Measurements from ENCODE around the gene CABLES2. TPM values are rescaled to one million over a fixed set of nuclear protein-coding genes. Genes with fewer than 3 reads are reported as not detected.
A peak's percentile ranks its signal among the peaks of the same experiment; 100 is the strongest.

Gene CABLES2
- total and polyA plus RNA-seq, 2 donors (not counting 3 experiments of a cell fraction or from before 2014, with no cell fraction given) = 7.8 to 9.9 TPM

DNA sequence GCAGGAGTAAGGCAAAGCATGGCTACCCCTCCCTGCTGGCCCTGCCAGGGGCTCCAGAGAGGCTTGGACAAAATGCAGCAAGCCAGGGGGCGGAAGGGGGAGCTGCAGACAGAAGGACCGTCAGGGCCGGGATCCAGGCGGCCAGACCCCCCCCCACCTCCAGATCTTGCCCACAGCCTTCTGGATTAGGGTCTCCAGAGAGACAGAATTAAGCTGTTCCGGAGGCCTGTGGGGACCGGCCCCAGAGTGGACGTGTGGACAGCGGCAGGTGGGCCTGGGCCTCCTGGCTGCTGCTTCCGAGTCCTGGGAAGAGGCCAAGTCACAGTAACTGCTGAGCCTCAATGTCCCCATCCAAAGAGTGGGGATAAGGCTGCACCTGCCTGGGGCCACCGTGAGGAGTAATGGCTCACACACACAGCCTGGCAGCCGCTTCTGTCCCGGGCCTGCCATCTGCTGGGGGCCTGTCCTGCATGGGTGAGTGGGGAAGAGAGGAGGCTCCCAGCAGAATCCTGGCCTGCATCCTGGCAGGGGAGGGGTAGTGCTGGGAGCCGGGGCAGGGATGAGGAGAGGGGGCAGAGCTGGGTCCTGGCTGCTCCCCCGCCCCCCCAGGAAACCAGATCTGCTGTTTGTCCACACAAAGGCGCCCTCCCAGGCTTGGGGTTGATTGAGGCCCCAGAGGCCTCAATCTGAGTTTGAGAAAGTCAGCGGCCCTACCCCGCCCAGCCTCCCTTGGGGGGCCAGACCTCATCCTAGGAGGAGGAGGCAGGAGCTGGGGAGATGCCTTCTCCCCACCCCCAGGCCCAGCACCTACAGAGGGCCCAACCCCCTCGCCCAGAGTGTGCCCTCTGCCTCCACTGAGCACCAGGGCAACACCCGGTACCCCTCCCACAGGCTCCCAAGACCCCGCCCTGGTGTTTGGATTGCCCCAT is 43.8 kb downstream of the CABLES2 start:
- peak overlapping the region; percentile 85 for H3K27ac ChIP-seq (ENCODE audit: insufficient read depth, low read depth, low read length)
- no peak overlapping the region for H3K4me2 ChIP-seq (ENCODE audit: insufficient read depth, low read length)
- dilution Hi-C loops (cut with MboI; ENCODE audit: extremely low pct_ligation_motif_present, low sequenced_read_pairs) = no loop called here
- H3K4me1 ChIP-seq (ENCODE audit: control insufficient read depth, extremely low read depth, insufficient read depth, low read length) = peaks cover 58% of the 10 kb centered on the region
- no peak overlapping the region for H2AFZ ChIP-seq (ENCODE audit: low read depth, low read length)
- no peaks in the 10 kb centered on the region for H3K9me3 ChIP-seq (replicated peaks; ENCODE audit: control insufficient read depth, insufficient read depth, low read length)
- peaks cover 62% of the 10 kb centered on the region for H3K79me2 ChIP-seq (ENCODE audit: control insufficient read depth, insufficient read depth, low read length)
- H3K9ac ChIP-seq (replicated peaks; ENCODE audit: extremely low read depth, insufficient read depth, low read length) = peak overlapping the region; percentile 40
- no peaks in the 10 kb centered on the region for H3K36me3 ChIP-seq (ENCODE audit: control insufficient read depth in 2 of 2, extremely low read depth in 1 of 2, insufficient read depth in 2 of 2, low read length in 2 of 2)
- CTCF ChIA-PET = interaction anchor here (0.9 to 9.9 kb wide), 5 partner anchors 14 to 60 kb away, joined by 3 to 179 read pairs (median 12); partner anchors contain the start of gene ADRM1
- H3K4me3 ChIP-seq (replicated peaks in 1 of 3; ENCODE audit: insufficient read depth in 1 of 3, low read depth in 1 of 3, low read length in 3 of 3) = no peak overlapping the region
- POLR2A ChIA-PET = no interaction called here
- no peaks in the 10 kb centered on the region for H3K27me3 ChIP-seq (ENCODE audit: control insufficient read depth in 2 of 2, insufficient read depth in 2 of 2, low read length in 2 of 2)
- no peak for DNase-seq (ENCODE audit: low read depth, low spot score)
- intact Hi-C loops (cut with micrococcal nuclease) = no loop called here
- TF ChIP-seq POLR2A (IDR thresholded peaks at IDR 0.05; ENCODE audit: low read depth, low read length) (no peak), FOS (IDR thresholded peaks at IDR 0.05; ENCODE audit: borderline replicate concordance, insufficient read depth, low read length) (no peak), MYC (IDR thresholded peaks at IDR 0.05; ENCODE audit: low read depth, low read length) (no peak), EZH2 (IDR thresholded peaks at IDR 0.05; ENCODE audit: borderline replicate concordance, low read depth, low read length, severe bottlenecking) (no peak), JUN (IDR thresholded peaks at IDR 0.05; ENCODE audit: borderline replicate concordance, insufficient read depth, insufficient read length, low read depth) (no peak), GATA2 (IDR thresholded peaks at IDR 0.05; ENCODE audit: insufficient read depth, insufficient read length, low read depth, low read length) (no peak), POLR2AphosphoS5 (IDR thresholded peaks at IDR 0.05; ENCODE audit: insufficient read depth, low read depth, low read length) (no peak)
- TF ChIP-seq, protein P1, sequence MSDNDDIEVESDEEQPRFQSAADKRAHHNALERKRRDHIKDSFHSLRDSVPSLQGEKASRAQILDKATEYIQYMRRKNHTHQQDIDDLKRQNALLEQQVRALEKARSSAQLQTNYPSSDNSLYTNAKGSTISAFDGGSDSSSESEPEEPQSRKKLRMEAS (IDR thresholded peaks at IDR 0.05; ENCODE audit: insufficient read depth, insufficient read length) = no peak
- TF ChIP-seq, protein P2, sequence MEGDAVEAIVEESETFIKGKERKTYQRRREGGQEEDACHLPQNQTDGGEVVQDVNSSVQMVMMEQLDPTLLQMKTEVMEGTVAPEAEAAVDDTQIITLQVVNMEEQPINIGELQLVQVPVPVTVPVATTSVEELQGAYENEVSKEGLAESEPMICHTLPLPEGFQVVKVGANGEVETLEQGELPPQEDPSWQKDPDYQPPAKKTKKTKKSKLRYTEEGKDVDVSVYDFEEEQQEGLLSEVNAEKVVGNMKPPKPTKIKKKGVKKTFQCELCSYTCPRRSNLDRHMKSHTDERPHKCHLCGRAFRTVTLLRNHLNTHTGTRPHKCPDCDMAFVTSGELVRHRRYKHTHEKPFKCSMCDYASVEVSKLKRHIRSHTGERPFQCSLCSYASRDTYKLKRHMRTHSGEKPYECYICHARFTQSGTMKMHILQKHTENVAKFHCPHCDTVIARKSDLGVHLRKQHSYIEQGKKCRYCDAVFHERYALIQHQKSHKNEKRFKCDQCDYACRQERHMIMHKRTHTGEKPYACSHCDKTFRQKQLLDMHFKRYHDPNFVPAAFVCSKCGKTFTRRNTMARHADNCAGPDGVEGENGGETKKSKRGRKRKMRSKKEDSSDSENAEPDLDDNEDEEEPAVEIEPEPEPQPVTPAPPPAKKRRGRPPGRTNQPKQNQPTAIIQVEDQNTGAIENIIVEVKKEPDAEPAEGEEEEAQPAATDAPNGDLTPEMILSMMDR (IDR thresholded peaks at IDR 0.05; ENCODE audit: extremely low read depth in 1 of 2, insufficient read depth in 1 of 2, low read depth in 1 of 2, low read length in 2 of 2) = no peak
- no peak for FAIRE-seq
- H3K9me1 ChIP-seq (replicated peaks; ENCODE audit: control insufficient read depth, extremely low read depth, insufficient read depth, low read length) = no peaks in the 10 kb centered on the region
- no TSS peak for BruUV-seq (replicated peaks)
- no peaks in the 10 kb centered on the region for H4K20me1 ChIP-seq (replicated peaks; ENCODE audit: control insufficient read depth, extremely low read depth, insufficient read depth, low read length)
